GM23248 (cell line): Measurements from ENCODE around the gene FTO. TPM values are rescaled to one million over a fixed set of nuclear protein-coding genes. Genes with fewer than 3 reads are reported as not detected.

Source experiments
- DNase-seq: peaks from one replicate; pipeline ENCODE4 v3.0.0-alpha.2; 2015
- H2AFZ ChIP-seq: fragments of 200-600 bp; sonication (generic); 2 replicates; pipeline ENCODE4 v1.6.1; 2016; ENCODE audit warnings: antibody characterized with exemption
- H3F3A ChIP-seq: fragments of 200-600 bp; sonication (generic); 2 replicates; pipeline ENCODE4 v1.6.1; 2016; ENCODE audit warnings: mild to moderate bottlenecking, antibody characterized with exemption, mixed run types; ENCODE audit not compliant: insufficient read depth
- H3K27ac ChIP-seq: fragments of 200-600 bp; sonication (generic); 2 replicates; pipeline ENCODE4 v1.5.1; 2016; ENCODE audit warnings: mild to moderate bottlenecking
- H3K27me3 ChIP-seq: fragments of 200-600 bp; sonication (generic); replicated peaks from 2 replicates; pipeline ENCODE4 v1.6.1; 2016; ENCODE audit warnings: mild to moderate bottlenecking; ENCODE audit not compliant: insufficient read depth
- H3K36me3 ChIP-seq: fragments of 200-600 bp; sonication (generic); 2 replicates; pipeline ENCODE4 v1.6.1; 2016; ENCODE audit warnings: low read depth, mild to moderate bottlenecking
- H3K4me1 ChIP-seq: fragments of 200-600 bp; sonication (generic); 2 replicates; pipeline ENCODE4 v1.6.1; 2016; ENCODE audit warnings: mild to moderate bottlenecking; ENCODE audit not compliant: insufficient read depth
- H3K4me2 ChIP-seq: fragments of 200-600 bp; sonication (generic); one replicate; pipeline ENCODE4 v1.6.1; 2016; ENCODE audit warnings: mild to moderate bottlenecking; ENCODE audit not compliant: unreplicated experiment
- H3K4me3 ChIP-seq: fragments of 200-600 bp; sonication (generic); 2 replicates; pipeline ENCODE4 v1.5.1; 2016; ENCODE audit warnings: mild to moderate bottlenecking
- H3K79me2 ChIP-seq: fragments of 200-600 bp; sonication (generic); 2 replicates; pipeline ENCODE4 v1.6.1; 2016; ENCODE audit warnings: mild to moderate bottlenecking; ENCODE audit not compliant: insufficient read depth
- H3K9ac ChIP-seq: fragments of 200-600 bp; sonication (generic); 2 replicates; pipeline ENCODE4 v1.6.1; 2016; ENCODE audit warnings: mild to moderate bottlenecking
- H3K9me2 ChIP-seq: fragments of 200-600 bp; sonication (generic); 2 replicates; pipeline ENCODE4 v1.6.1; 2016; ENCODE audit warnings: mixed run types, mild to moderate bottlenecking, moderate library complexity; ENCODE audit not compliant: insufficient read depth
- H3K9me3 ChIP-seq: fragments of 200-600 bp; sonication (generic); one replicate; pipeline ENCODE4 v1.6.1; 2017; ENCODE audit warnings: low read depth
- H4K20me1 ChIP-seq: fragments of 200-600 bp; sonication (generic); 2 replicates; pipeline ENCODE4 v1.6.0; 2016; ENCODE audit not compliant: insufficient read depth
- EZH2 ChIP-seq: fragments of 200-600 bp; sonication (generic); IDR thresholded peaks from 2 replicates; pipeline ENCODE4 v1.6.1; 2018; ENCODE audit warnings: antibody characterized with exemption, mild to moderate bottlenecking; ENCODE audit not compliant: insufficient read depth, poor library complexity, severe bottlenecking
- EZH2phosphoT487 ChIP-seq: fragments of 200-600 bp; sonication (generic); IDR thresholded peaks from 2 replicates; pipeline ENCODE4 v1.6.1; 2018; ENCODE audit warnings: antibody characterized with exemption, moderate library complexity, mild to moderate bottlenecking, low read depth; ENCODE audit not compliant: insufficient read depth
- WGBS, 2 experiments: methylation state at CpG; one replicate each; pipeline ENCODE4 v1.1.6; 2015 to 2017; ENCODE audit warnings: low lambda C conversion rate in 2 of 2, low coverage in 1 of 2; ENCODE audit errors: missing lambda C conversion rate in 2 of 2; 5-methylcytosine and 5-hydroxymethylcytosine counted together
- in situ Hi-C: fragments of 300-500 bp; cut with MboI; formaldehyde crosslinking; loops from 2 replicates; pipeline ENCODE4 v1.15.0; 2020
- polyA plus RNA-seq: library from polyadenylated mRNA; unstranded; fragments of >200 nt; fragmentation: Nextera tagmentation; extraction: Ambion mirVana; gene quantifications from 2 replicates; pipeline ENCODE4 v1.2.1, GENCODE V29; 2016
- total RNA-seq: library from RNA; depleted of rRNA; stranded (reverse); fragments of >200 nt; shearing (Covaris generic); gene quantifications from 2 replicates; pipeline ENCODE4 v1.2.3, GENCODE V29; 2014

The FTO gene
- total and polyA plus RNA-seq, 2 experiments from 2014 or later = 85.3 to 99.2 TPM

DNA sequence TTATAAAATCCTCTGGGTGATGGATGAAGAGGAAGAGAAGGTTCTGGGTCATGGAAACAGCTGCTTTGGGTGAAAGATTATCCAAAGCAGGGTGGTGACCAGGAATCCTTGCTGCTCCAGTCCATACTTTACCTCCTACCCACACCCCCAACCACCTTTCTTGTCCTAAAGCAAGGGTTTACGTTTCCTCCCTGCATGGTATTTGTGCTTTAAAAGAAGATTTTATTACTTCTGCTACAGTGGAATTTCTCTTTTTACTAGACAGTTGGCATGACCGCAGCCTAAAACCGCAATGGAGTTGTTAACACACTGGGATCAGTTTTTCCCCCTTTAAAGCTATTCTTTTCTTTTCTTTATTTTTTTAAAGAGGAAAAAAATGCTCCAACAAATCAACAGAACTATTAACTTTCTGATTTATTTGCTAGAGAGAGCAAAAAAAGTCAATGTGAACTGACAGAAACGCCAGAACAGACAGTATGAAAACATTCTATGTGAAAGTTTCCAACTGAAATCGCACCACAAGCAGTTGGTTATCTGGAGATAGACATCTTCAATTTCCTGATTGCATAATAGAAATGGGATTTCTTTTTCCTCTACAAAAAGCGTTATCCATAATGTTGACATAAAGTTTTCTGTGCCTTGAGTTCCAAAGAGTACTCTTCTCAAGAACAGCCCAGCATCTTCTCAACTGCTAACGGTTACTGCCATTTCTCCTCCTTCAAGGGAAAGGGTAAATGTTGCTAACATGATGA is 346.7 kb downstream of the FTO start:
- 63 to 73% methylated on average over 7 of the region's 7 CpGs for WGBS, 2 experiments
- TF ChIP-seq EZH2phosphoT487 (no peak), EZH2 (no peak)
- no peaks in the 10 kb centered on the region for H3K4me1 ChIP-seq
- no peaks in the 10 kb centered on the region for H3K9me2 ChIP-seq
- H3K27ac ChIP-seq = no peak overlapping the region
- H4K20me1 ChIP-seq = no peaks in the 10 kb centered on the region
- no peaks in the 10 kb centered on the region for H3K36me3 ChIP-seq
- no peaks in the 10 kb centered on the region for H3F3A ChIP-seq
- H3K27me3 ChIP-seq = no peaks in the 10 kb centered on the region
- no peak for DNase-seq
- in situ Hi-C loops = no loop called here
- no peak overlapping the region for H3K4me3 ChIP-seq
- H2AFZ ChIP-seq = no peak overlapping the region
- H3K9ac ChIP-seq = no peak overlapping the region
- no peaks in the 10 kb centered on the region for H3K79me2 ChIP-seq
- no peak overlapping the region for H3K4me2 ChIP-seq
- no peaks in the 10 kb centered on the region for H3K9me3 ChIP-seq

DNA sequence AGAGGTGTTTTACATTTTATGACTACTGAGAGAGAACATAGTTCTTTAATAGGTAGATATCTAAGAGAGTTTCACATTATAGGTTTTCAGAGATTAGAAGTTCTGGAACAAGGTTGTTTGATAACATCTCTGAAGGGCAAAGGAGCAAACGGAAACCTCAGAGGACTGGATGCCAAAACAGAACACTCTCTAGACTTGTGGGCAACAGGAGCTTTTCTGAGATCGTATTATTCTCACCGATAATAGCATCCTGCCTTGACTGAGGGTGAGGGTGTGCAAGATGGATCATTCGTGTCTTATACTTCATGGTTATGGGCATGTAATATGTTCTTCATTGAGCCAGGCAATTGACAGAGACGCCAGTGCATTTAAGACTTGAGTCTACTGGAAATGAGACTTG is 347.9 kb downstream of the FTO start:
- in situ Hi-C loops = no loop called here
- Histone ChIP-seq H3K79me2 (no peaks in the 10 kb centered on the region), H3K27me3 (no peaks in the 10 kb centered on the region), H3K27ac (no peak overlapping the region), H3K9me3 (no peaks in the 10 kb centered on the region), H4K20me1 (no peaks in the 10 kb centered on the region), H3K9ac (no peak overlapping the region), H3K4me3 (no peak overlapping the region), H3F3A (no peaks in the 10 kb centered on the region), H3K36me3 (no peaks in the 10 kb centered on the region), H3K4me1 (no peaks in the 10 kb centered on the region), H3K9me2 (no peaks in the 10 kb centered on the region), H3K4me2 (no peak overlapping the region), H2AFZ (no peak overlapping the region)
- TF ChIP-seq EZH2 (no peak), EZH2phosphoT487 (no peak)
- DNase-seq = no peak
- 89 to 90% methylated on average over 5 of the region's 5 CpGs for WGBS, 2 experiments

DNA sequence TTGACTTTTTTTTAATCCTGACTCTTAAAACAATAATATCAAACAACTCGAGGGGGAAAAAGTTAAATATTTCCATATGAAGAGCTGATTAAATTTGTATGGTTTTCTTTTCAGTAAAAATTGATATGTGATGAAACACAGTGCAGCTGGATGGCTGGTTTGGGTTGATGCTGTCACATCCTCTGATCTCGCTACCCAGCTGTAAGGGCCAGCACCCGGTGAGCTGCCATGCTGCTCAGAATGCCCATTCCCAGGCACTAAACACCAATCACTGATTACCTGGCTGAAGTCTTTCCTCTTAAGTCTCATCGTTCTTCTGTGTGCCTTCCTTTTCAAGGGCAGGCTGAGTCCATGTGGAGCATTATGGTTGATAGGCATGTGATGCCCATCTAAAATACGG is 348.3 kb downstream of the FTO start:
- Histone ChIP-seq H3K9me3 (no peaks in the 10 kb centered on the region), H3K27me3 (no peaks in the 10 kb centered on the region), H3K4me1 (no peaks in the 10 kb centered on the region), H3F3A (no peaks in the 10 kb centered on the region), H4K20me1 (no peaks in the 10 kb centered on the region), H3K27ac (no peak overlapping the region), H3K4me2 (no peak overlapping the region), H2AFZ (no peak overlapping the region), H3K36me3 (no peaks in the 10 kb centered on the region), H3K4me3 (no peak overlapping the region), H3K9ac (no peak overlapping the region), H3K9me2 (no peaks in the 10 kb centered on the region), H3K79me2 (no peaks in the 10 kb centered on the region)
- no peak for DNase-seq
- in situ Hi-C loops = no loop called here
- WGBS, 2 experiments = 75 to 88% methylated on average over 5 of the region's 5 CpGs
- TF ChIP-seq EZH2phosphoT487 = no peak
- no peak for TF ChIP-seq EZH2

DNA sequence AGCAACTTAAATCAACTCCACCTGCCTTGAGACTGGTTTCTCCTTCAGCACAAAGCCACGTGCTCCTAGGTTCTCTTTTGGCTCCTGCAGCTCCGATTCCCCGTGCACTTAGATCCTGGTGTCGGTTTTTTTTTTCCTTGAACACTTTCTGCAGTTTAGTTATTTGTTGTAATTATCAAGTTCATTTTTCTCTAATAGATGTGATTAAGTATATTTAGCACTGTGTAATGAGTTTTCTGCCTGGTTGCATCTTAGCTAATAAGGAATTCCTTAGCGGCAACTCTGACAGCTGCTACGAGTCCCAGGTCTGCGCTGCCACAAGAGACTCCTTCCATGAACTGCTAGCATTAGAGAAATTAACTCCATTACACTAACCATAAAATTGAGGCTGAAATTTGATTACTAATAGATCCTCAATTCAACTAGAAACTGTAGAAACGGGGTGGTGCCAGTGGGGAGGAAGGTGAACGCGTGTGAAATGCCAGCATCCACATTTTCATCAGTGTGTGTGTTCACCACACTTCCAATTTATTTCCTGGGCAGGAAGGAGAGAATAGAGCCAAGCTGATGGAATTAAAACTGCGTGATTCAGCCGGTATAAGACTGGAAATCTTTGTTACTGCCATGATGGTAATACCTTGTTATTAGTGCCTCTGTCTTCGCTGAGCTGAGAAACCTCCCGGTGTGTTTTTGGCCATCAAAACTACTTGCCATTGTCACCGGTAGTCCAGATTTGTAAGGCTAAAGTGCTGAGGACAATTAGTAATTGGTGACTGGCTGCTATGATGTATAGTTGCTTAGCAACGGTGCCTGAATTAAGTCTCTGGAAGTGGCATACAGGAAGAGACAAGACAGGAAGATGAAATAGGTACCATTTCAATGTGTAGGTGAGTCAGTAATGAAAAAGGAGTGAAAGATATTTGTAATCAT is 350.2 kb downstream of the FTO start:
- Histone ChIP-seq H3K36me3 (no peaks in the 10 kb centered on the region), H3K27me3 (no peaks in the 10 kb centered on the region), H2AFZ (no peak overlapping the region), H3K79me2 (no peaks in the 10 kb centered on the region), H3K4me1 (no peaks in the 10 kb centered on the region), H3K4me2 (no peak overlapping the region), H3K27ac (no peak overlapping the region), H3F3A (no peaks in the 10 kb centered on the region), H3K9me3 (no peaks in the 10 kb centered on the region), H3K9ac (no peak overlapping the region), H3K4me3 (no peak overlapping the region), H3K9me2 (no peaks in the 10 kb centered on the region), H4K20me1 (no peaks in the 10 kb centered on the region)
- TF ChIP-seq EZH2phosphoT487 (no peak), EZH2 (no peak)
- in situ Hi-C loops = no loop called here
- 97 to 98% methylated on average over 16 of the region's 16 CpGs for WGBS, 2 experiments
- DNase-seq = no peak
